Mesothelial cell of epicardium (in vitro differentiated cells): ENCODE measurements around the gene BAD. TPM values are rescaled to one million over a fixed set of nuclear protein-coding genes. Genes with fewer than 3 reads are reported as not detected.
A peak's percentile ranks its signal among the peaks of the same experiment; 100 is the strongest.

Source experiments
- DNase-seq, 2 experiments: peaks; one replicate each; pipeline ENCODE4 v3.0.0; 2021; ENCODE audit warnings: low spot score in 2 of 2; ENCODE audit not compliant: unreplicated experiment in 2 of 2
- H3K27ac Mint-ChIP-seq: 2 replicates; pipeline ENCODE4 v1.8.0; 2021; ENCODE audit warnings: mixed read lengths
- H3K27me3 Mint-ChIP-seq: 2 replicates; pipeline ENCODE4 v1.8.0; 2021; ENCODE audit warnings: low read depth, mixed read lengths
- H3K36me3 Mint-ChIP-seq: 2 replicates; pipeline ENCODE4 v1.8.0; 2021; ENCODE audit warnings: mixed read lengths
- H3K4me1 Mint-ChIP-seq: 2 replicates; pipeline ENCODE4 v1.8.0; 2021; ENCODE audit warnings: mixed read lengths
- H3K4me3 Mint-ChIP-seq: 2 replicates; pipeline ENCODE4 v1.8.0; 2021; ENCODE audit warnings: mild to moderate bottlenecking, moderate library complexity, mixed read lengths
- H3K9me3 Mint-ChIP-seq: 2 replicates; pipeline ENCODE4 v1.8.0; 2021; ENCODE audit warnings: mixed read lengths
- total RNA-seq: library from RNA; stranded (reverse); gene quantifications from 3 replicates; pipeline ENCODE4 v1.2.1, GENCODE V29; 2021
- TF ChIP-seq, protein P1 (sequence below): fragments of 200-600 bp; sonication (generic); IDR thresholded peaks from one replicate; pipeline ENCODE4 v1.5.0; 2021; ENCODE audit warnings: antibody characterized with exemption; ENCODE audit not compliant: unreplicated experiment

The BAD gene
- total RNA-seq, 1 donor from 2014 or later, result 50.2 TPM

DNA sequence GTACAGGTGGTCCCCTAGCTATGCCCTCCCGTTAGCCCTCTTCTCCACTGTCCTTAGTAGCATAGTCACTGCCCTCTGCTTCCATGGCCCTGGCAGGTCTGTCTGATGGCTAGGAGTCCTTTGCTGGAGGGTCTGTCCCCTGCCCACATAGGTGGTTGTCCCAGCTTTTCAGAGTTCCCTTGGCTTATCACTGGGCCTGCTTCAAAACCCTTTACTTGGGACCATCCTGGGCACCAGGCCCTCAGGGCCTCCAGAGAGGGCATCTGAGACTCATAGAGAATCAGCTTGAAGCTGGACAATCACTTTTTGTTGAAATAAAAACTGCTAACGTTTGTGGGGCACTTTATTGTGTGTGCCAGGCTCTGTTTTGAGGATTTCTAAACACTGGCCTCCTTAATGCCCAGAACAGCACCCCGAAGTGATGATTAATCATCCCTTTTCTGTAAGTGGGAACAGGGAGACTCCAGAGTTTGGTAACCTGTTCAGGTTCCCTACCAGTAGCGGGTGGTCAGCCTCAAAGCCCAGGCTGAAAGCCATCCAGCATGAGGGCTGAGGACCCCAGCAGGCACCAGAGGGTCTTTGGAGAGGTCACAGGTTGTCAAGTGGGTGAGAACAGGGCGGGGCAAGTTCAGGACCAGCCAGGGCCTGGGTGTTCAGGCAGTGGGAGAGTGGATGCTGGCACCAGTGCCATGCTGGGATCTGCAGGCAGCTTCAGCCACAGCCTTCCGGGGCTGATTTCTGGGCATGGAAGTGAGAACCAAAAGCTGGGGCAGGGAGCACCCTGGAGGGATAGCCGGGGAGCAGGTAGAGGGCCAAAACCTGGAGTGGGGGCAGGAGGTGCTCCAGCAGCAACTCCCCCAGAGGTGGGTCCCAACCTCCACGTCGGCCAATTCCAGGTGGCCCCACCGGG, 6.1 kb upstream of the BAD start:
- DNase-seq, result no peak
- H3K9me3 Mint-ChIP-seq, result no peaks in the 10 kb centered on the region
- H3K27ac Mint-ChIP-seq, result no peak overlapping the region
- H3K27me3 Mint-ChIP-seq, result peaks cover 58% of the 10 kb centered on the region
- TF ChIP-seq, protein P1, sequence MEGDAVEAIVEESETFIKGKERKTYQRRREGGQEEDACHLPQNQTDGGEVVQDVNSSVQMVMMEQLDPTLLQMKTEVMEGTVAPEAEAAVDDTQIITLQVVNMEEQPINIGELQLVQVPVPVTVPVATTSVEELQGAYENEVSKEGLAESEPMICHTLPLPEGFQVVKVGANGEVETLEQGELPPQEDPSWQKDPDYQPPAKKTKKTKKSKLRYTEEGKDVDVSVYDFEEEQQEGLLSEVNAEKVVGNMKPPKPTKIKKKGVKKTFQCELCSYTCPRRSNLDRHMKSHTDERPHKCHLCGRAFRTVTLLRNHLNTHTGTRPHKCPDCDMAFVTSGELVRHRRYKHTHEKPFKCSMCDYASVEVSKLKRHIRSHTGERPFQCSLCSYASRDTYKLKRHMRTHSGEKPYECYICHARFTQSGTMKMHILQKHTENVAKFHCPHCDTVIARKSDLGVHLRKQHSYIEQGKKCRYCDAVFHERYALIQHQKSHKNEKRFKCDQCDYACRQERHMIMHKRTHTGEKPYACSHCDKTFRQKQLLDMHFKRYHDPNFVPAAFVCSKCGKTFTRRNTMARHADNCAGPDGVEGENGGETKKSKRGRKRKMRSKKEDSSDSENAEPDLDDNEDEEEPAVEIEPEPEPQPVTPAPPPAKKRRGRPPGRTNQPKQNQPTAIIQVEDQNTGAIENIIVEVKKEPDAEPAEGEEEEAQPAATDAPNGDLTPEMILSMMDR, result no peak
- peaks cover 18% of the 10 kb centered on the region for H3K4me1 Mint-ChIP-seq
- H3K4me3 Mint-ChIP-seq, result peak overlapping the region; percentile 70
- H3K36me3 Mint-ChIP-seq, result peaks cover 8% of the 10 kb centered on the region

DNA sequence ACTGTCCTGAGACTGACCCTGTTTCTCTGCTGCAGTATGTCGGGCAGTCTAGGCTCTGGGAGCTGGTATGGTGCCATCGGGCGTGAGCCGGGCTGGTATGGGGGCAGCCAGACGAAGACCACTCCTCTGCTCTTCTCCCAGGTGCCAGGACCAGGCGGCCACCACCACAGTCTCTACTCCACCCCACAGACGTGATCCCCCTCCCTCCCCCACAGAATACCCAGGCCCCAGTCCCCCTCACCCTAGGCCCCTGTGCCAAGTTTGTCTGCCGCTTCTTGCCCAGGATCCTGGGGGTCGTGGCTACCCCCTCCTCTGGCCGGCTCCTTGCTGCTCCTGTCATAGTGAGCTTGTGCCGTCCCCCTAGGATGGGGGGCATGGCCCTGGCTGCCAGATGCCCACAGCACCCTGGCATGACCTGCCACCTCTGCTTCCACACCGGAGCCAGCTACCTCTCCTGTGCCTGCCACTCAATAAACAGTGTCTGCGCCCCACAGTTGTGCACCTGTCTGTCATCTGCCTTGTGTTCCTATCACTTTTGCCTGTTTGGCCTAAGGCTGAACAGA, 4.6 kb upstream of the BAD start:
- no peak overlapping the region for H3K4me3 Mint-ChIP-seq
- TF ChIP-seq, protein P1, result no peak
- H3K27ac Mint-ChIP-seq, result no peak overlapping the region
- DNase-seq, result no peak
- peaks cover 43% of the 10 kb centered on the region for H3K27me3 Mint-ChIP-seq
- no peaks in the 10 kb centered on the region for H3K9me3 Mint-ChIP-seq
- peaks cover 18% of the 10 kb centered on the region for H3K4me1 Mint-ChIP-seq
- H3K36me3 Mint-ChIP-seq, result peaks cover 8% of the 10 kb centered on the region

DNA sequence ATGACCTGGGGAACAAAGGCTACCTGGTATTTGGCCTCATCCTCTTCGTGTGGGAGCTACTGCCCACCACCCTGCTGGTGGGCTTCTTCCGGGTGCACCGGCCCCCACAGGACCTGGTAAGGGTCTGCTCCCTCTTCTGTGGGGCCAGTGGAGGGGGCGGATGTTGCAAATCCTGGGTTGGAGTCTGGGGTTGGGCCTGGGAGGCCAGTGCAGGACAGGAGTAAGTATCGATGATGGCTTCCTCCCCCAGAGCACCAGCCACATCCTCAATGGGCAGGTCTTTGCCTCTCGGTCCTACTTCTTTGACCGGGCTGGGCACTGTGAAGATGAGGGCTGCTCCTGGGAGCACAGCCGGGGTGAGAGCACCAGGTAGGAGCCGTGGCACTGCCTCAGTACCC, 3.9 kb upstream of the BAD start:
- Mint-ChIP-seq H3K4me1 (peaks cover 18% of the 10 kb centered on the region), H3K36me3 (peaks cover 8% of the 10 kb centered on the region), H3K4me3 (no peak overlapping the region), H3K9me3 (no peaks in the 10 kb centered on the region), H3K27me3 (peaks cover 36% of the 10 kb centered on the region), H3K27ac (no peak overlapping the region)
- no peak for DNase-seq
- TF ChIP-seq, protein P1, result no peak

DNA sequence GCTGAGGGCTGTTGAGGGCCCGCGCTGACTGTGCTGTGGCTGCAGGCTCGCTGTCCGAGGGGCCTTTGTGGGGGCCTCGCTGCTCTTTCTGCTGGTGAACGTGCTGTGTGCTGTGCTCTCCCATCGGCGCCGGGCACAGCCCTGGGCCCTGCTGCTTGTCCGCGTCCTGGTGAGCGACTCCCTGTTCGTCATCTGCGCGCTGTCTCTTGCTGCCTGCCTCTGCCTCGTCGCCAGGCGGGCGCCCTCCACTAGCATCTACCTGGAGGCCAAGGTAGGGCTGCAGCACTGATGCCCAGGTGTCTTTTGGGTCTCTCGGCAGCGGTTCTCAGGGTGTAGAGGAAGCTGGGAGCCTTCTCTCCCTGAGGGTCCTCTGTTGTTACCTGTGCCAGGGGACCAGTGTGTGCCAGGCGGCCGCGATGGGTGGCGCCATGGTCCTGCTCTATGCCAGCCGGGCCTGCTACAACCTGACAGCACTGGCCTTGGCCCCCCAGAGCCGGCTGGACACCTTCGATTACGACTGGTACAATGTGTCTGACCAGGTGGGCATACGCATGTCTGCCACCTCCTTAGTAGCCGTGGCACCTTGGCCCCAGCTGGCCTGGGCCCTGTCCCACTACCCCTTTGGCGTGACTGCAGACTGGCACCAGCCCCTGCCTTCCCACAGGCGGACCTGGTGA, 3.3 kb upstream of the BAD start:
- H3K4me1 Mint-ChIP-seq, result peaks cover 19% of the 10 kb centered on the region
- H3K4me3 Mint-ChIP-seq, result peak overlapping the region; percentile 45
- H3K27ac Mint-ChIP-seq, result no peak overlapping the region
- peaks cover 8% of the 10 kb centered on the region for H3K36me3 Mint-ChIP-seq
- peaks cover 30% of the 10 kb centered on the region for H3K27me3 Mint-ChIP-seq
- no peaks in the 10 kb centered on the region for H3K9me3 Mint-ChIP-seq
- TF ChIP-seq, protein P1, result no peak
- no peak for DNase-seq

DNA sequence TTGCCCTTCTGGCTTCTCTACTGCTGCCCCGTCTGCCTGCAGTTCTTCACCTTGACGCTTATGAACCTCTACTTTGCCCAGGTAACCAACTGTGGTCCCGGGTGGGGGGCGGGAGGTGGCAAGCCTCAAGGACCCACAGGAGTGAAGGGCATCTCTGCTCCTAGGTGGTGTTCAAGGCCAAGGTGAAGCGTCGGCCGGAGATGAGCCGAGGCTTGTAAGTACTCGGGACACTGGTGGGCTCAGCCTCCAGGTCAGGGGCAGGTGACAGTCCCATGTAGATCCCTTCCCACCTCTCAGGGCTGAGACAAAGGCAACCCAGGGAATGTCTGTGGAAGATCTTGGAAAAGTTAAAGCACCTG, 2.3 kb upstream of the BAD start:
- DNase-seq, result no peak
- TF ChIP-seq, protein P1, result no peak
- peak overlapping the region; percentile 72 for H3K4me3 Mint-ChIP-seq
- no peaks in the 10 kb centered on the region for H3K9me3 Mint-ChIP-seq
- peaks cover 17% of the 10 kb centered on the region for H3K4me1 Mint-ChIP-seq
- peaks cover 11% of the 10 kb centered on the region for H3K36me3 Mint-ChIP-seq
- H3K27me3 Mint-ChIP-seq, result peaks cover 24% of the 10 kb centered on the region
- peak overlapping the region; percentile 73 for H3K27ac Mint-ChIP-seq
